Amniotic stem cell (primary cell): Measurements from ENCODE around the gene WASF2.
"Not testable (repeated sequence)": the region's sequence is repeated elsewhere in the genome, so short reads cannot be mapped to it uniquely, and the experiment has no call there.

ENCODE experiments used
- DNase-seq: peaks from one replicate; lab custom pipeline; 2025; lab: John Stamatoyannopoulos, UW

WASF2 gene

GRCh38 chr1:27521336-27521831 is 31.4 kb upstream of the WASF2 start:
- no peak for DNase-seq

GRCh38 chr1:27520651-27521050 is 30.7 kb upstream of the WASF2 start:
- DNase-seq: no peak

GRCh38 chr1:27519331-27520258 is 29.6 kb upstream of the WASF2 start:
- no peak for DNase-seq

GRCh38 chr1:27518808-27519207 is 28.8 kb upstream of the WASF2 start:
- DNase-seq: no peak

- no peak for DNase-seq
Measured at GRCh38 chr1:27517907-27518718, 28.1 kb upstream of the WASF2 start.

GRCh38 chr1:27517301-27517700 is 27.3 kb upstream of the WASF2 start:
- DNase-seq: no peak

- no peak for DNase-seq
Measured at GRCh38 chr1:27515626-27516025, 25.7 kb upstream of the WASF2 start.

GRCh38 chr1:27513958-27514357 is 24.0 kb upstream of the WASF2 start:
- DNase-seq: no peak

GRCh38 chr1:27513528-27513927 is 23.6 kb upstream of the WASF2 start:
- DNase-seq: no peak

- no peak for DNase-seq
Measured at GRCh38 chr1:27509127-27510080, 19.4 kb upstream of the WASF2 start.

GRCh38 chr1:27507960-27508665 is 18.1 kb upstream of the WASF2 start:
- DNase-seq: no peak

GRCh38 chr1:27506703-27507102 is 16.7 kb upstream of the WASF2 start:
- DNase-seq: no peak

GRCh38 chr1:27505420-27505680 is 15.4 kb upstream of the WASF2 start:
- DNase-seq: no peak

GRCh38 chr1:27504588-27505419 is 14.8 kb upstream of the WASF2 start:
- DNase-seq: no peak

- no peak for DNase-seq
Measured at GRCh38 chr1:27503844-27504587, 14.0 kb upstream of the WASF2 start.

GRCh38 chr1:27503033-27503432 is 13.1 kb upstream of the WASF2 start:
- no peak for DNase-seq

GRCh38 chr1:27501159-27501558 is 11.2 kb upstream of the WASF2 start:
- not testable (repeated sequence) for DNase-seq

GRCh38 chr1:27499142-27499541 is 9.2 kb upstream of the WASF2 start:
- no peak for DNase-seq

- no peak for DNase-seq
Measured at GRCh38 chr1:27496604-27497155, 6.7 kb upstream of the WASF2 start.
